Upper lobe of left lung (tissue), 4 donors: ENCODE measurements around the gene HIVEP3.

Experiments
- EP300 ChIP-seq, 4 donors: sonication (generic); formaldehyde crosslinking; IDR thresholded peaks; one replicate each; pipeline ENCODE4 v1.5.1; 2017; ENCODE audit warnings: antibody characterized with exemption in 4 of 4, control low read depth in 2 of 4
- POLR2A ChIP-seq, 4 donors: fragments of 450-650 bp; IDR thresholded peaks; one replicate each; pipeline ENCODE4 v1.5.1; 2016 to 2017; ENCODE audit warnings: antibody characterized with exemption in 4 of 4, mild to moderate bottlenecking in 2 of 4
- POLR2AphosphoS5 ChIP-seq, 2 donors: sonication (generic); formaldehyde crosslinking; IDR thresholded peaks; one replicate each; pipeline ENCODE4 v1.5.1; 2017; ENCODE audit warnings: antibody characterized with exemption in 2 of 2
- TF ChIP-seq, protein P1 (sequence below), 6 experiments: fragments of 450-650 bp in 4 of 6; fragments of 200-600 bp in 2 of 6; sonication (generic) in 2 of 6; IDR thresholded peaks; one replicate each; pipeline ENCODE4 v1.5.1; 2016 to 2019; ENCODE audit warnings: antibody characterized with exemption in 6 of 6

DNA sequence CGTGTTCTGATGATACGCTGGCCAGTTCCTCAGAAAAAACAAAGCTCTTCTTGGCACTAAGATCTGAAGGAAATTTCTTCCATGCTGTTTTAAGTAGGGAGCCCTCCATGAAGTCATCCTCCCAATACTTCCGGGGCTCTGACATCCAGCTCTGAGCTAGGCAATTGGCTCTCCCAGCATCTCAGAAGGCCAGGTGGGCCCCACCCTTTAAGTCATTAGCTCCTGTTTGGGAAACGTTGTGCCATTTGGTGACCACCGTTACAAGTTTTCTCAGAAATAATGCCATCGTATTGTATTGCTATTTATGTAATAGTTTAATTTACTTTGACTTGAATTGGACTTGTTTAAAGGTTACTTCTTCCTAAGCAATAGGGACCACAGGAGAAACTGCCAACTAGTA, 303.9 kb downstream of the HIVEP3 start:
- TF ChIP-seq POLR2AphosphoS5 (IDR thresholded peaks at IDR 0.05) (no peak), POLR2A (IDR thresholded peaks at IDR 0.05) (no peak), EP300 (IDR thresholded peaks at IDR 0.05) (no peak)
- TF ChIP-seq, protein P1, sequence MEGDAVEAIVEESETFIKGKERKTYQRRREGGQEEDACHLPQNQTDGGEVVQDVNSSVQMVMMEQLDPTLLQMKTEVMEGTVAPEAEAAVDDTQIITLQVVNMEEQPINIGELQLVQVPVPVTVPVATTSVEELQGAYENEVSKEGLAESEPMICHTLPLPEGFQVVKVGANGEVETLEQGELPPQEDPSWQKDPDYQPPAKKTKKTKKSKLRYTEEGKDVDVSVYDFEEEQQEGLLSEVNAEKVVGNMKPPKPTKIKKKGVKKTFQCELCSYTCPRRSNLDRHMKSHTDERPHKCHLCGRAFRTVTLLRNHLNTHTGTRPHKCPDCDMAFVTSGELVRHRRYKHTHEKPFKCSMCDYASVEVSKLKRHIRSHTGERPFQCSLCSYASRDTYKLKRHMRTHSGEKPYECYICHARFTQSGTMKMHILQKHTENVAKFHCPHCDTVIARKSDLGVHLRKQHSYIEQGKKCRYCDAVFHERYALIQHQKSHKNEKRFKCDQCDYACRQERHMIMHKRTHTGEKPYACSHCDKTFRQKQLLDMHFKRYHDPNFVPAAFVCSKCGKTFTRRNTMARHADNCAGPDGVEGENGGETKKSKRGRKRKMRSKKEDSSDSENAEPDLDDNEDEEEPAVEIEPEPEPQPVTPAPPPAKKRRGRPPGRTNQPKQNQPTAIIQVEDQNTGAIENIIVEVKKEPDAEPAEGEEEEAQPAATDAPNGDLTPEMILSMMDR (IDR thresholded peaks at IDR 0.05) = no peak
